HG03139 (cell line): ENCODE measurements around the gene PYGB.

ENCODE experiments used
- ATAC-seq: cut with Tn5 transposase; IDR thresholded peaks from one replicate; pipeline ENCODE4 v1.9.1; 2021; ENCODE audit not compliant: unreplicated experiment

The PYGB gene

GRCh38 chr20:25269057-25269832 is 21.4 kb downstream of the PYGB start:
- ATAC-seq, result no peak

GRCh38 chr20:25269833-25270170 is 21.9 kb downstream of the PYGB start:
- ATAC-seq, result no peak

GRCh38 chr20:25270829-25271251 is 23.0 kb downstream of the PYGB start:
- no peak for ATAC-seq

- no peak for ATAC-seq
Observed at GRCh38 chr20:25271486-25272222, 23.8 kb downstream of the PYGB start.

GRCh38 chr20:25272223-25273000 is 24.5 kb downstream of the PYGB start:
- no peak for ATAC-seq

- no peak for ATAC-seq
Observed at GRCh38 chr20:25273046-25273445, 25.2 kb downstream of the PYGB start.

- no peak for ATAC-seq
Observed at GRCh38 chr20:25273541-25274358, 25.9 kb downstream of the PYGB start.

GRCh38 chr20:25274481-25274880 is 26.6 kb downstream of the PYGB start:
- no peak for ATAC-seq

- no peak for ATAC-seq
Observed at GRCh38 chr20:25274891-25275812, 27.3 kb downstream of the PYGB start.

GRCh38 chr20:25275813-25276532 is 28.1 kb downstream of the PYGB start:
- ATAC-seq, result no peak

GRCh38 chr20:25276533-25277050 is 28.7 kb downstream of the PYGB start:
- ATAC-seq, result no peak

GRCh38 chr20:25277051-25277801 is 29.3 kb downstream of the PYGB start:
- no peak for ATAC-seq

- ATAC-seq, result no peak
Observed at GRCh38 chr20:25277941-25278521, 30.1 kb downstream of the PYGB start.

- no peak for ATAC-seq
Observed at GRCh38 chr20:25278636-25279361, 30.9 kb downstream of the PYGB start.

- no peak for ATAC-seq
Observed at GRCh38 chr20:25279403-25279802, 31.5 kb downstream of the PYGB start.

- ATAC-seq, result no peak
Observed at GRCh38 chr20:25280051-25280573, 32.2 kb downstream of the PYGB start.
